GM21381 (cell line): ENCODE measurements around the gene BCAS1.
A peak's percentile ranks its signal among the peaks of the same experiment; 100 is the strongest.

Experiments
- ATAC-seq: cut with Tn5 transposase; IDR thresholded peaks from one replicate; pipeline ENCODE4 v1.9.1; 2021; ENCODE audit warnings: mild to moderate bottlenecking, moderate library complexity; ENCODE audit not compliant: unreplicated experiment

Gene BCAS1

GRCh38 chr20:53966774-53967398 is 103.5 kb downstream of the BCAS1 start:
- no peak for ATAC-seq

GRCh38 chr20:53964501-53965253 is 105.7 kb downstream of the BCAS1 start:
- no peak for ATAC-seq

DNA sequence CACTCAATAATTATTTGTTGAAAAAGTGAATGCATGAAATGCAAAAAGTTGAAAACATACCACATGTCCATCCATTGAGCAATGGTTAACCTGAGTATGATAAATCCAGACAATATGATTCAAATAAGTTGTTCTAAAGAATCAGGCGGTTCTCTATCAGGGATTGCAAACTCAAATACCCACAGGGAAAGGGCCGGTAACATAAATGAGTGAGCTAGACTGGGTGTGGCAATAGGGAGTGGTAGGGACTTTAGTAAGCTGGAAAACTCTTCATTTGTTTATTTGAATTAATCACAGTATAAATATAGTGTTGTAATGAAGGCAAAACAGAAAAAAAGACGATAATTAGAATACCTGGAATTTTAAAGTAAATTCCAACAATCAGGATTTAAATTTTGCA is 106.3 kb downstream of the BCAS1 start:
- no peak for ATAC-seq

DNA sequence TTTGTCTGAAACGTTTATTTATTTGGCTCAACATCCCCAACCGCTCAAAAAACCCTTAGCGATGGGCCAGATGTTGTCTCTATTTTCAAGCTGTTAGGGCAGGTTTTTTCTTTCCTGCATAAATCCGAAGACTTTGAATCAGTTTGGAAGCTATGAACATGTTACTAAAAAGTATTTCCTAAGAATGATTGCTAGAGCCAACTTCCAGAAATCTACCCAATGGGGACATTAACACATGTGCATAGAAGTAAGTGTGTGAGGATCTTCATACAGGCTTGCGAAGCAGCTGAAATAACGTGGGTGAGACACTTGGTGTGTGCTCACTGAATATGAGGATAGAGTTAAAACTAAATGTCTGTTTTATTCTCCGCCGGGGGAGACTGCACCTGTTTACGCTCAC is 106.8 kb downstream of the BCAS1 start:
- no peak for ATAC-seq

GRCh38 chr20:53962388-53962787 is 108.0 kb downstream of the BCAS1 start:
- ATAC-seq = no peak

DNA sequence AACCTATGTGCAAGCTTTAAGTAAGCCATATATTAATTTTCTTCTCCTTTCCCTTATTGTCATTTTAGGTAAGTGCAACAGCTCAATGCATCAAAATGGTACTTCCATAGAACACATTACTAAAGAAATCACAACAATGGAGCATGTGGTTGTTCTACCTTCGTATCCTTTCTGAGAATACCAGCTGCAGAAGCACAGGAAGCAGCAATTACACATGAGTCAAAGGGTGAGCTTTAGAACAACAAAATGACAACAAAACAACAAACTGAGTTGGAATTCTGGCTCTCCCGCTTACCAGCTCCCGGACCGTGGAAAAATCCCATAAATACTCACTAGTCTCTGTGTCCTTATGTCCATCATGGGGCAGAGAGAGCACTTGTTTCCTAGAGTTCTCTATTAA is 108.9 kb downstream of the BCAS1 start:
- no peak for ATAC-seq

DNA sequence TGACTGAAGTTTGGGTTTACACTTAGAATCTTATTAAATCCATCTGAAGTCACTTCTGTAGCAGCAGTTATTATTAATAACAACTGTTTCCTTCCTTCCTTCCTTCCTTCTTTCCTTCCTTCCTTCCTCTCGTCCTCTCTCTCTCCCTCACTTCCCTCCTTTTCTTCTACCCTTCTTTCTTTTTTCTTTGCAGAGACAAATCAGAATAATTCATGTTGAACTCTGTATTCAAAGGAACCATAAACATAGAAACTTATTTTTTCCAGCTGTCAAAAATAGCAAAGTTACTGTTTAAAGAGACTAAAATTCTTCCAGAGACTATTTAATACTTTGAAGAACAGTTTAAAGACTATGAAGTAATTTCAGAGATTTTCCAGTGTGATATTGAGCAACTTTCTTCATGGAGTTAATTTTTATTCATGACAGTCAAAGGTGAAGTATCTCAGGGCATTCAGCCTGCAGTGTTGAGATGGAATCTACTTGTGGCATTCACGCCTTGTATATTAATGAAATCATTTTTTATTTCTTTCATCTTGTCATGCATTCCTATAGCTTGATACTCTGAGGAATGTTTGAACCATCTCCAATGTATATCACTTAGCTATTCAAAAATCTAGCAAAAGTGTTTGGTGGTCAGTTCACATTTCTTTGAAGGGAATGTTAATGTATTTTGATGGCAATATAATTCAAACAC is 109.7 kb downstream of the BCAS1 start:
- ATAC-seq = no peak

GRCh38 chr20:53959911-53960578 is 110.3 kb downstream of the BCAS1 start:
- ATAC-seq = no peak

DNA sequence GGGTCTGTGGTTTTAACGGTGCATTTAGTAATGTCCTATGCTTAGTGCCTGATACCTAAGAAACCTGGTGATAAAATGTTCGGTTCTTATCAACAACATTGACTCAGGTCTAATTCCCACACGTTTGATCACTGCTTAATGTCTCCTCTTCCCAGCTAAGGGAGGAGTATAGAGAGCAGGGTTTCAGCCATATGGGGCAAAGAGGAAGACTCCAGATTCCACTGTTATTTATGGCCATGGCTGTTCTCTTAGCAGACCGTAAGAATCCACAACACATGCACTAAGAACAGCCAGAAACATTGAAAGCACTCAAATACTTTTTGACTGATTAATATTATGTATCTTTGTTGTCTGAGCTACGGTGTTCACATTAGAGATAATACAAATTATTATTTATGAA is 112.1 kb downstream of the BCAS1 start:
- no peak for ATAC-seq

DNA sequence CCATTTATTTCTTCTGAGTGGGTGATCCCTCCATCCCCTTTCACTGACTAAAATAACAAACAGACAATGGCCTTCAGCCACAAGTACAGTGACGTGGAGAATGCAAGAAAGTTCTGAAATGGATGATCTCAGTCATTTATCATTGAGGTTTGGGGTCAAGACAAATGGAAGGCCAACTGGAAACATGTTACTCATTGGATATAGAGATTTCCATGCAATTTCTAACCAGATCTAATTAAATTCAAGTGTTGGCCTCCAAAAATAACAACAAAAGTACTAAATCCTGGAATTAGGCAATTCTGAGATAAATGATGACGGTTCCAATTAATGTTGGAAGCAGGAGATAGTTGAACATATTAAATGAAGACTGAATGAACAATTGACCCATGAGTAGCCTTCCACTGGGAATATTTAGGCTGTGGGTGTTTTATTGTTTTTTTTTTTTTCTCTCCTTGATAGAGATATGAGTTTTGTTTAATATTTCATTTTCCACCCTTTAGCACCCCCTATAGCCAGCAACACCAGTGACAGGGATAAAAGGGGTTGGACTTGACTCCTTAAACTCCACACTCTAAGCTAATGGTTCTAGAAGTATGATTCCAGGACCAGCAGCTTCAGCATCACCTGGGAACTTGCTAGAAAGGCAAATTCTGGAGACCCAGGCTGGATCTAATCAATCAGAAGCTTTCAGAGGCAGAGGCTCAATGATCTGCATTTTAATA is 112.8 kb downstream of the BCAS1 start:
- ATAC-seq = no peak

GRCh38 chr20:53956013-53956715 is 114.2 kb downstream of the BCAS1 start:
- no peak for ATAC-seq

DNA sequence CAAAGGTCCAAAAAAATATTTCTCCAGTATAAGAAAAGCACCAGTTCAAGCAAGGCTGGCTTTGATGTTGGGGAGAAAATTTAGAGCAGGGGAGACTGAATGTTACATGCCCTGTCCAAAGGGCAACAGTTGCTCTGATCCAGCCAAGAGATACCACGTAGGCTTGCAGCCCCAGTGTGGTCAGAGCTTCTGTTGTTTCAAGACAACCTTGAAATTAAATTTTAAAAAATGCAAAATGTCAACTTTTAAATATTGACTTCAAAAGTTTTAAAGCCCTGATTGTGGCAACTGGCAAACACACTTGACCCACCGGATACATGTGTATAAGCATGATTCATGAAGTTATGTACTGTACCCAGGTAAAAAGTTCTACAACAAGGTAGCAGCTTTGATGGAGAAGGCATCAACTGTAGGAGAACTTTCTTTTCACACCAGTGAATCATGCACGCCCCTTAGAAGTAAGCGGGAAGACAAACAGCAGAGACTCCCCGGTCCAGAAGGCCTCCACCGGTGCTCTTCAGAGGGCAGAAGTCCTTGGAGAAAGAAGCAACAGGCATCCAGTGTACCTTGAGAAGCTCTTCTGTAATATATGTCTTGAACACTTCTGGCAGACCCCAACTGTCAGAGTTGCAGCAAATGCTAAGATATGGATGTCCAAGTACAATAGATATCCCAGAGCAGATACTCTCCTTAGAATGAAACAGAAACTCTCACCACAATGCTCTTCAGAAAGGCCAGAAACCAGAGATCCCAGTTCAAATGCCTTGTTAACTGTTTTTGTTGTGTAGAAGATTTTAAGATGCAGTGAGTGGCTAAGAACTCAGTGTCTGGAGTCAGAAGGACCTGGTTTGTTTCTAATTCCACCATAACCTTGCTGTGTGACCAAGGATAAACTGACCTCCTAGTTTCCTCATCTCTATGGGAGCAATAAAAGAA is 115.4 kb downstream of the BCAS1 start:
- ATAC-seq = no peak

- ATAC-seq = no peak
Observed at GRCh38 chr20:53952528-53953096, 117.8 kb downstream of the BCAS1 start.

DNA sequence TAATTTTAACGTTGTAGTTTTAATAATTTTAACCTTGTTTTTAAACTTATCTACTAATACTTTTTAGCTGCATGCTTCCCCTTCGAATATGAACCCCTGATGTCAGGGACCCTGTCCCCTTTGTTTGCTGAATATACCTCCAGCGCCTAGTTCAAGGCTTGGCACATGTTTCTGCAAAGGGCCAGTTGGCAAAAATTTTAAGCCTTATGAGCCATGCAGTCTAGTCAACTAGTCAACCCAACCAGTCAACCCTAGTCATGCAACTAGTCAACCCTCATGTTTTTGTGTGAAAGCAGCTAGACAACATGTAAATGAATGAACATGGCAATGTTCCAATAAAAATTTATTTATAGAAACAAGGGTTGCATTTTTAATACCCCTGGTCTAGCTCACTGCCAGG is 119.8 kb downstream of the BCAS1 start:
- ATAC-seq = no peak

- no peak for ATAC-seq
Observed at GRCh38 chr20:53950031-53950430, 120.4 kb downstream of the BCAS1 start.

DNA sequence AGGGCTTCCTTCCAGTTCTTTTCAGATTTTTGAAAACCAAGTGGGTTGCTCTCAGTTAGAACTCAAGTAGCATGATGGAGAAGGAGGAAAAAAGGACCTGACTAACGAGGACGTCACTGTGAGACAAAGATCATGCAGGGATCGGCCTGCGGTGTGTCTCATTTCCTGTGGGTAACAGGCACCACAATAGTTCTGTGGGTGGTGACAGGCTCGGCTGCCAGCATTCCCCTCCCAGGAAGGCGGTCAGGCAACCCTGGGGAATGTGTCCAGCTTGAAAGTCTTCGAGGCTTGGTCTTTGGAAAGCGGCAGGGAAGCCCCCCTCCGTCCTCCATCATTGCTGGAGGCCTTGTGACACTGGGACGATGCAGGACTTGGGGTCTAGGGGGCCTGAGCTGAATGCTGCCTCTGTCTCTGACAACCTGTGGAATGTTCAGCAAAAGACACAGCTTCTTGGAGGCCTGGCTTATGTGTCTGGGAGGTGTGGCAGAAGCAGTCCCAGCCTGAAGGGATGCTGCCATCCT is 121.0 kb downstream of the BCAS1 start:
- peak; percentile 92 for ATAC-seq

- peak; percentile 16 for ATAC-seq
Observed at GRCh38 chr20:53948383-53949318, 121.7 kb downstream of the BCAS1 start.
